ENCODE data around the gene CHCHD1.

DNA sequence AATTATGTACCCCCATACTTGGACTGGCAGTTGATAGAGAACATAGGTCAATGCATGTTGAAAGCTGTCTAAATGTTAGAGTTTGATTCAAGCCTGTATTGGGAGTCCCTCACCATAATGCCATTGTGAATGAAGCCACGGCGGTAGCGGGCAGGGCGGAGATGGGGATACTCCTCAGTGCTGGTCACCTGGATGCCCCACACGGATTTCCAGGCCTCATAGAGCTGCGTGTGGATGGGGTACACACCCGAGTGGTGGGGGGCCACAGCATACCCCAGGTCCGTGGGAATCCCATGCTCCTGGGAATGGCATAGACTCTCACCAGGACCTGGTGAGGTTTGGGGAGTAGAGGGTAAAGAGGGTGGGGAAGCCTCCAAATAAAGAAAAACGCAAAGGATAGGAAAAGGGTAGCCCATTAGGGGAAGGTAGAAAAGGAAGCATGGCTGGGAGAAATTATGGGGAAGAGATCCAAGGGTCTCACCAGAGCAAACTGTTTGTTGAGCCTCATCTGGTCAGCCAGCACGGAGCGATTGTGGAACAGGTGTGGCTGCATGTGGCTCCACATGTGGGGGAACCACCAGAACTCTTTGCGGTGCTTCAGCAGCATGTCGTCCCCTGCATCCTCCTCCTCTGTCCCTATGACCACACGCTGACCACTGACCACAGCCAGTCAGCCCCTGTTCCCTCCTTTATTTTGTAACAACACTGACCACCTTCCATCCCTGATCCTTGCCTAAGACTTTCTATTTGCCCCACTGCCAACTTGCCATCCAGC lies 24.5 kb downstream of the CHCHD1 start:
- TF ChIP-seq, protein P1, sequence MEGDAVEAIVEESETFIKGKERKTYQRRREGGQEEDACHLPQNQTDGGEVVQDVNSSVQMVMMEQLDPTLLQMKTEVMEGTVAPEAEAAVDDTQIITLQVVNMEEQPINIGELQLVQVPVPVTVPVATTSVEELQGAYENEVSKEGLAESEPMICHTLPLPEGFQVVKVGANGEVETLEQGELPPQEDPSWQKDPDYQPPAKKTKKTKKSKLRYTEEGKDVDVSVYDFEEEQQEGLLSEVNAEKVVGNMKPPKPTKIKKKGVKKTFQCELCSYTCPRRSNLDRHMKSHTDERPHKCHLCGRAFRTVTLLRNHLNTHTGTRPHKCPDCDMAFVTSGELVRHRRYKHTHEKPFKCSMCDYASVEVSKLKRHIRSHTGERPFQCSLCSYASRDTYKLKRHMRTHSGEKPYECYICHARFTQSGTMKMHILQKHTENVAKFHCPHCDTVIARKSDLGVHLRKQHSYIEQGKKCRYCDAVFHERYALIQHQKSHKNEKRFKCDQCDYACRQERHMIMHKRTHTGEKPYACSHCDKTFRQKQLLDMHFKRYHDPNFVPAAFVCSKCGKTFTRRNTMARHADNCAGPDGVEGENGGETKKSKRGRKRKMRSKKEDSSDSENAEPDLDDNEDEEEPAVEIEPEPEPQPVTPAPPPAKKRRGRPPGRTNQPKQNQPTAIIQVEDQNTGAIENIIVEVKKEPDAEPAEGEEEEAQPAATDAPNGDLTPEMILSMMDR (IDR thresholded peaks at IDR 0.05) = no peak
- TF ChIP-seq POLR2AphosphoS5 (IDR thresholded peaks at IDR 0.05) = no peak
- no peak for TF ChIP-seq POLR2A (IDR thresholded peaks at IDR 0.05)
- TF ChIP-seq EP300 (IDR thresholded peaks at IDR 0.05; ENCODE audit: low read depth) = no peak
